OCI-LY3 (cell line): ENCODE results near the gene SLC38A1.

Source experiments
- CTCF ChIP-seq: fragments of 200-600, 300-600 bp; sonication (generic); IDR thresholded peaks from 2 replicates; pipeline ENCODE4 v1.5.1; 2014; ENCODE audit warnings: antibody characterized with exemption, low read length, low read depth
- EZH2phosphoT487 ChIP-seq: fragments of 200-600 bp; shearing (Covaris generic); IDR thresholded peaks from 2 replicates; pipeline ENCODE4 v1.6.1; 2018; ENCODE audit warnings: antibody characterized with exemption, mixed run types, low read depth

- TF ChIP-seq CTCF (no peak), EZH2phosphoT487 (no peak)
Measured at GRCh38 chr12:46150735-46151134, 118.1 kb downstream of the SLC38A1 start.
